ENCODE results near the gene KRR1. TPM values are rescaled to one million over a fixed set of nuclear protein-coding genes. Genes with fewer than 3 reads are reported as not detected.
"Not testable (repeated sequence)": the region's sequence is repeated elsewhere in the genome, so short reads cannot be mapped to it uniquely, and the experiment has no call there.

KRR1 gene
- total and polyA plus RNA-seq, 9 donors = 36.0 to 66.9 (median 50.0) TPM

- Histone ChIP-seq H3K9me3 (replicated peaks; ENCODE audit: control insufficient read depth, low read depth, low read length) (no peaks in the 10 kb centered on the region), H3K36me3 (ENCODE audit: control insufficient read depth, insufficient read depth, low read length) (peaks cover 11% of the 10 kb centered on the region), H3K4me3 (ENCODE audit: low read length) (no peak overlapping the region), H3K27me3 (ENCODE audit: control insufficient read depth, insufficient read depth, low read length) (no peaks in the 10 kb centered on the region), H3K27ac (ENCODE audit: low read length) (no peak overlapping the region), H3K4me1 (ENCODE audit: control insufficient read depth, insufficient read depth, low read length) (no peaks in the 10 kb centered on the region)
- WGBS (ENCODE audit: insufficient coverage) = 70% methylated on average over 3 of the region's 3 CpGs
- DNase-seq = no peak
These were observed 8.0 kb downstream of the KRR1 start for GRCh38 chr12:75503459-75503858.

- Histone ChIP-seq H3K27me3 (ENCODE audit: control insufficient read depth, insufficient read depth, low read length) (no peaks in the 10 kb centered on the region), H3K9me3 (replicated peaks; ENCODE audit: control insufficient read depth, low read depth, low read length) (no peaks in the 10 kb centered on the region), H3K36me3 (ENCODE audit: control insufficient read depth, insufficient read depth, low read length) (no peaks in the 10 kb centered on the region), H3K27ac (ENCODE audit: low read length) (no peak overlapping the region), H3K4me1 (ENCODE audit: control insufficient read depth, insufficient read depth, low read length) (no peaks in the 10 kb centered on the region), H3K4me3 (ENCODE audit: low read length) (no peak overlapping the region)
- DNase-seq = no peak
- 83% methylated on average over 1 of the region's 2 CpGs for WGBS (ENCODE audit: insufficient coverage)
These were observed 20.2 kb downstream of the KRR1 start for GRCh38 chr12:75491169-75491568.

GRCh38 chr12:75489613-75490210 is 21.7 kb downstream of the KRR1 start:
- H3K36me3 ChIP-seq (ENCODE audit: control insufficient read depth, insufficient read depth, low read length) = no peaks in the 10 kb centered on the region
- H3K9me3 ChIP-seq (replicated peaks; ENCODE audit: control insufficient read depth, low read depth, low read length) = no peaks in the 10 kb centered on the region
- H3K27ac ChIP-seq (ENCODE audit: low read length) = no peak overlapping the region

GRCh38 chr12:75489187-75489586 is 22.2 kb downstream of the KRR1 start:
- Histone ChIP-seq H3K4me1 (ENCODE audit: control insufficient read depth, insufficient read depth, low read length) (no peaks in the 10 kb centered on the region), H3K27me3 (ENCODE audit: control insufficient read depth, insufficient read depth, low read length) (no peaks in the 10 kb centered on the region), H3K9me3 (replicated peaks; ENCODE audit: control insufficient read depth, low read depth, low read length) (no peaks in the 10 kb centered on the region), H3K36me3 (ENCODE audit: control insufficient read depth, insufficient read depth, low read length) (no peaks in the 10 kb centered on the region), H3K4me3 (ENCODE audit: low read length) (no peak overlapping the region), H3K27ac (ENCODE audit: low read length) (no peak overlapping the region)
- 87% methylated on average over 1 of the region's 2 CpGs for WGBS (ENCODE audit: insufficient coverage)
- no peak for DNase-seq

More at GRCh38 chr12:75489613-75490210, 21.7 kb downstream of the KRR1 start:
- H3K27me3 ChIP-seq (ENCODE audit: control insufficient read depth, insufficient read depth, low read length) = no peaks in the 10 kb centered on the region
- H3K4me1 ChIP-seq (ENCODE audit: control insufficient read depth, insufficient read depth, low read length) = no peaks in the 10 kb centered on the region
- no peak for DNase-seq
- H3K4me3 ChIP-seq (ENCODE audit: low read length) = no peak overlapping the region
- WGBS (ENCODE audit: insufficient coverage) = 68% methylated on average over 7 of the region's 7 CpGs

- no peak overlapping the region for H3K4me3 ChIP-seq (ENCODE audit: low read length)
- peak; percentile 19 for DNase-seq
- H3K27ac ChIP-seq (ENCODE audit: low read length) = no peak overlapping the region
- H3K27me3 ChIP-seq (ENCODE audit: control insufficient read depth, insufficient read depth, low read length) = no peaks in the 10 kb centered on the region
- no peaks in the 10 kb centered on the region for H3K9me3 ChIP-seq (replicated peaks; ENCODE audit: control insufficient read depth, low read depth, low read length)
- H3K36me3 ChIP-seq (ENCODE audit: control insufficient read depth, insufficient read depth, low read length) = no peaks in the 10 kb centered on the region
- H3K4me1 ChIP-seq (ENCODE audit: control insufficient read depth, insufficient read depth, low read length) = no peaks in the 10 kb centered on the region
These were observed 22.9 kb downstream of the KRR1 start for GRCh38 chr12:75488553-75488952.

- H3K4me1 ChIP-seq (ENCODE audit: control insufficient read depth, insufficient read depth, low read length) = no peaks in the 10 kb centered on the region
- DNase-seq = no peak
- no peak overlapping the region for H3K27ac ChIP-seq (ENCODE audit: low read length)
- WGBS (ENCODE audit: insufficient coverage) = 94% methylated on average over 2 of the region's 4 CpGs
- H3K9me3 ChIP-seq (replicated peaks; ENCODE audit: control insufficient read depth, low read depth, low read length) = no peaks in the 10 kb centered on the region
- H3K27me3 ChIP-seq (ENCODE audit: control insufficient read depth, insufficient read depth, low read length) = no peaks in the 10 kb centered on the region
- H3K4me3 ChIP-seq (ENCODE audit: low read length) = no peak overlapping the region
- no peaks in the 10 kb centered on the region for H3K36me3 ChIP-seq (ENCODE audit: control insufficient read depth, insufficient read depth, low read length)
These were observed 24.1 kb downstream of the KRR1 start for GRCh38 chr12:75487308-75487707.

- H3K4me1 ChIP-seq (ENCODE audit: control insufficient read depth, insufficient read depth, low read length); H3K4me3 ChIP-seq (ENCODE audit: low read length); H3K36me3 ChIP-seq (ENCODE audit: control insufficient read depth, insufficient read depth, low read length); DNase-seq; H3K27ac ChIP-seq (ENCODE audit: low read length); H3K27me3 ChIP-seq (ENCODE audit: control insufficient read depth, insufficient read depth, low read length); H3K9me3 ChIP-seq (replicated peaks; ENCODE audit: control insufficient read depth, low read depth, low read length): not testable (repeated sequence)
- 92% methylated on average over 1 of the region's 2 CpGs for WGBS (ENCODE audit: insufficient coverage)
These were observed 27.0 kb downstream of the KRR1 start for GRCh38 chr12:75484450-75484849.

- Histone ChIP-seq H3K27ac (ENCODE audit: low read length) (no peak overlapping the region), H3K4me1 (ENCODE audit: control insufficient read depth, insufficient read depth, low read length) (no peaks in the 10 kb centered on the region), H3K4me3 (ENCODE audit: low read length) (no peak overlapping the region), H3K36me3 (ENCODE audit: control insufficient read depth, insufficient read depth, low read length) (no peaks in the 10 kb centered on the region), H3K9me3 (replicated peaks; ENCODE audit: control insufficient read depth, low read depth, low read length) (no peaks in the 10 kb centered on the region), H3K27me3 (ENCODE audit: control insufficient read depth, insufficient read depth, low read length) (no peaks in the 10 kb centered on the region)
- WGBS (ENCODE audit: insufficient coverage) = 60% methylated on average over 2 of the region's 2 CpGs
- no peak for DNase-seq
These were observed 28.0 kb downstream of the KRR1 start for GRCh38 chr12:75483431-75483830.

GRCh38 chr12:75482646-75483045 is 28.8 kb downstream of the KRR1 start:
- Histone ChIP-seq H3K4me3 (ENCODE audit: low read length) (no peak overlapping the region), H3K27ac (ENCODE audit: low read length) (no peak overlapping the region), H3K27me3 (ENCODE audit: control insufficient read depth, insufficient read depth, low read length) (no peaks in the 10 kb centered on the region), H3K9me3 (replicated peaks; ENCODE audit: control insufficient read depth, low read depth, low read length) (no peaks in the 10 kb centered on the region), H3K4me1 (ENCODE audit: control insufficient read depth, insufficient read depth, low read length) (no peaks in the 10 kb centered on the region), H3K36me3 (ENCODE audit: control insufficient read depth, insufficient read depth, low read length) (no peaks in the 10 kb centered on the region)
- no CpG with 5 or more reads among the region's 4 CpGs for WGBS (ENCODE audit: insufficient coverage)
- DNase-seq = no peak

- H3K27ac ChIP-seq (ENCODE audit: low read length) = no peak overlapping the region
- no peaks in the 10 kb centered on the region for H3K4me1 ChIP-seq (ENCODE audit: control insufficient read depth, insufficient read depth, low read length)
- 67% methylated on average over 1 of the region's 4 CpGs for WGBS (ENCODE audit: insufficient coverage)
- DNase-seq = no peak
- peak overlapping the region; percentile 20 for H3K4me3 ChIP-seq (ENCODE audit: low read length)
- H3K36me3 ChIP-seq (ENCODE audit: control insufficient read depth, insufficient read depth, low read length) = no peaks in the 10 kb centered on the region
- H3K27me3 ChIP-seq (ENCODE audit: control insufficient read depth, insufficient read depth, low read length) = no peaks in the 10 kb centered on the region
- H3K9me3 ChIP-seq (replicated peaks; ENCODE audit: control insufficient read depth, low read depth, low read length) = no peaks in the 10 kb centered on the region
These were observed 29.6 kb downstream of the KRR1 start for GRCh38 chr12:75481774-75482173.
